Thoracic aorta (tissue), 2 donors: Measurements from ENCODE around the gene ZSWIM4. TPM values are rescaled to one million over a fixed set of nuclear protein-coding genes. Genes with fewer than 3 reads are reported as not detected.
A peak's percentile ranks its signal among the peaks of the same experiment; 100 is the strongest.
"Not testable (repeated sequence)": the region's sequence is repeated elsewhere in the genome, so short reads cannot be mapped to it uniquely, and the experiment has no call there.

Experiments
- ATAC-seq: fragments of 150-250 bp; one replicate; pipeline ENCODE4 v1.8.0; 2017; ENCODE audit warnings: low read depth; ENCODE audit not compliant: insufficient number of reproducible peaks, low FRiP score
- DNase-seq: peaks from one replicate; pipeline ENCODE4 v3.0.0-alpha.2; 2020; ENCODE audit warnings: low spot score
- H3K27ac ChIP-seq, 2 donors: fragments of 200-600 bp; sonication (generic); 1 replicate in 1 of 2; 2 replicates in 1 of 2; pipeline ENCODE4 v1.5.1; 2016; ENCODE audit warnings: mild to moderate bottlenecking in 2 of 2, moderate library complexity in 2 of 2
- H3K27me3 ChIP-seq: fragments of 200-600 bp; sonication (generic); replicated peaks from 2 replicates; pipeline ENCODE4 v1.6.0; 2016; ENCODE audit warnings: mild to moderate bottlenecking; ENCODE audit not compliant: insufficient read depth
- H3K36me3 ChIP-seq: fragments of 200-600 bp; sonication (generic); one replicate; pipeline ENCODE4 v1.5.1; 2016
- H3K4me1 ChIP-seq, 2 donors: fragments of 200-600 bp; sonication (generic); 1 replicate in 1 of 2; 2 replicates in 1 of 2; pipeline versions ENCODE4 v1.5.1 to v1.6.0; 2016; ENCODE audit warnings: low read depth in 2 of 2, mild to moderate bottlenecking in 1 of 2; ENCODE audit not compliant: control insufficient read depth in 1 of 2
- H3K4me3 ChIP-seq: fragments of 200-600 bp; sonication (generic); 2 replicates; pipeline ENCODE4 v1.5.1; 2016; ENCODE audit warnings: mild to moderate bottlenecking
- H3K9me3 ChIP-seq: fragments of 200-600 bp; sonication (generic); 2 replicates; pipeline ENCODE4 v1.5.1; 2016
- total RNA-seq, 2 donors: library from RNA; depleted of rRNA; stranded (reverse); fragments of >200 nt; gene quantifications; one replicate each; pipeline versions ENCODE4 v1.1.0 to v1.2.3, GENCODE V29; 2016
- TF ChIP-seq, protein P1 (sequence below): fragments of 200-600 bp; sonication (generic); IDR thresholded peaks from one replicate; pipeline ENCODE4 v1.5.1; 2019; ENCODE audit warnings: antibody characterized with exemption

Gene ZSWIM4
- total RNA-seq, 2 donors from 2014 or later: 9.5 to 11.8 TPM

DNA sequence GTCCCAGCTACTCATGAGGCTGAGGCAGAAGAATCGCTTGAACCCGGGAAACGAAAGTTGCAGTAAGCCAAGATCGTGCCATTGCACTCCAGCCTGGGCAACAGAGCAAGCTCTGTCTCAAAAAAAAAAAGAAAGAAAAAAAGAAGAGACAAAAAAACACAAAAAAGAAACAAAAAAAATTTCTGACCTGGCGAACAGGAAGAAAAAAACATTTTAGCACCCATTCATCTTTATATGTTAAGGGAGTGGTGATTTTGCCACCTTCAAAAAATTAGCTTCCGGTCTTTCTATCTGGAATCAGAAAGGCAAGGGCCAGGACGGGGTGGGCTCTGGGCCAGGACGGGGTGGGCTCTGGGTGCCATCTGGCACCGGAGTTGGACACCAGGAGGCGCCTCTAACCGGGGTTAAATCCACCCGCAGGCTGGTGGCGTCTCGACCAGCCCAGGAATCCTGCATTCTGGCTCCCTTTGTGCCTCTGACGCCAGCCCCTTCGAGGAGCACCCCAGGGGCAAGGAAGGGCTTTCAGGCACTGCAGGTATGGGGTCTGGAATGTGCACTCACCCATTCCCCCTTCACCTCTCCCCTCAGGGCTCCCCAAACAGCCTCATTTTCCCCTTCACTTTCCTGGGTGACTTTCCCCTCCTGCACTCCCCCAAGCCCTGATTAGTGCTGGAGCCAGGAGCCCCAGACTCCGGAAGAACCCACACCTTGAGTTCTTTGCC is 10.4 kb upstream of the ZSWIM4 start:
- TF ChIP-seq, protein P1, sequence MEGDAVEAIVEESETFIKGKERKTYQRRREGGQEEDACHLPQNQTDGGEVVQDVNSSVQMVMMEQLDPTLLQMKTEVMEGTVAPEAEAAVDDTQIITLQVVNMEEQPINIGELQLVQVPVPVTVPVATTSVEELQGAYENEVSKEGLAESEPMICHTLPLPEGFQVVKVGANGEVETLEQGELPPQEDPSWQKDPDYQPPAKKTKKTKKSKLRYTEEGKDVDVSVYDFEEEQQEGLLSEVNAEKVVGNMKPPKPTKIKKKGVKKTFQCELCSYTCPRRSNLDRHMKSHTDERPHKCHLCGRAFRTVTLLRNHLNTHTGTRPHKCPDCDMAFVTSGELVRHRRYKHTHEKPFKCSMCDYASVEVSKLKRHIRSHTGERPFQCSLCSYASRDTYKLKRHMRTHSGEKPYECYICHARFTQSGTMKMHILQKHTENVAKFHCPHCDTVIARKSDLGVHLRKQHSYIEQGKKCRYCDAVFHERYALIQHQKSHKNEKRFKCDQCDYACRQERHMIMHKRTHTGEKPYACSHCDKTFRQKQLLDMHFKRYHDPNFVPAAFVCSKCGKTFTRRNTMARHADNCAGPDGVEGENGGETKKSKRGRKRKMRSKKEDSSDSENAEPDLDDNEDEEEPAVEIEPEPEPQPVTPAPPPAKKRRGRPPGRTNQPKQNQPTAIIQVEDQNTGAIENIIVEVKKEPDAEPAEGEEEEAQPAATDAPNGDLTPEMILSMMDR: peak; percentile 69
- DNase-seq (peak; percentile 47), ATAC-seq (no peak)
- no peaks in the 10 kb centered on the region for H3K9me3 ChIP-seq
- H3K4me1 ChIP-seq: peaks cover 44 to 65% of the 10 kb centered on the region in 2 donors
- H3K36me3 ChIP-seq: no peaks in the 10 kb centered on the region
- H3K27ac ChIP-seq: peak overlapping the region; percentile 81 to 87
- H3K27me3 ChIP-seq: no peaks in the 10 kb centered on the region
- H3K4me3 ChIP-seq: peak overlapping the region; percentile 53

GRCh38 chr19:13788991-13789390 is 6.3 kb upstream of the ZSWIM4 start:
- no peak for ATAC-seq
- Histone ChIP-seq H3K36me3 (no peaks in the 10 kb centered on the region), H3K27me3 (no peaks in the 10 kb centered on the region), H3K27ac (peak overlapping the region; percentile 87 to 92), H3K9me3 (no peaks in the 10 kb centered on the region), H3K4me1 (peaks cover 30 to 50% of the 10 kb centered on the region in 2 donors), H3K4me3 (no peak overlapping the region)
- TF ChIP-seq, protein P1: no peak
- peak; percentile 47 for DNase-seq

DNA sequence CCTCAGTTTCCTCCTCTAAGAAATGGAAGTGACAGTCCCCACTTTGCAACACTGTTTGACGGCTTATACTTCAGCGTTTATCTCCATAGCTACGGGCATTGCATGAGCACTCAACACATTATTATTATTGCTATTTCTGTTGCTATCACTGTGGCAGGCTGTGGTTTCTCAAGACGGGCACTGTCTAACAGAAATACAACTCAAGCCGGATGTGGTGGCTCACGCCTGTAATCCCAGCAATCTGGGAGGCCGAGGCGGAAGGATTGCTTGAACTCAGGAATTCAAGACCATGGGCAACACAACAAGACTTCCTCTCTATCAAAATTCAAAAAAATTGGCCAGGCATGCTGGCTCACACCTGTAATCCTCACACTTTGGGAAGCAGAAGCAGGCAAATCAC is 4.9 kb upstream of the ZSWIM4 start:
- Histone ChIP-seq H3K4me1 (peaks cover 22 to 39% of the 10 kb centered on the region in 2 donors), H3K4me3 (no peak overlapping the region), H3K9me3 (no peaks in the 10 kb centered on the region), H3K27ac (peak overlapping the region; percentile 87 to 92), H3K36me3 (no peaks in the 10 kb centered on the region), H3K27me3 (no peaks in the 10 kb centered on the region)
- TF ChIP-seq, protein P1: no peak
- DNase-seq (no peak), ATAC-seq (no peak)

DNA sequence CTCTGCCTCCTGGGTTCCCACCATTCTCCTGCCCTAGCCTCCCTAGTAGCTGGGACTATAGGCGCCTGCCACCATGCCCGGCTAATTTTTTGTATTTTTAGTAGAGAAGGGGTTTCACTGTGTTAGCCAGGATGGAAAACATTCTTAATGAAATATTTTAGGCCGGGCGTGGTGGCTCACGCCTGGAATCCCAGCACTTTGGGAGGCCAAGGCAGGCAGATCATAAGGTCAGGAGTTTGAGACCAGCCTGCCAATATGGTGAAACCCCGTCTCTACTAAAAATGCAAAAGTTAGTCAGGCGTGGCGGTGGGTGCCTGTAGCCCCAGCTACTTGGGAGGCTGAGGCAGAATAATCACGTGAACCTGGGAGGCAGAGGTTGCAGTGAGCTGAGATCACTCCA is 1.9 kb upstream of the ZSWIM4 start:
- not testable (repeated sequence) for ATAC-seq, H3K4me3 ChIP-seq, DNase-seq, H3K27me3 ChIP-seq, H3K36me3 ChIP-seq, H3K9me3 ChIP-seq
- H3K4me1 ChIP-seq: peaks cover 29 to 49% of the 10 kb centered on the region in 2 donors
- H3K27ac ChIP-seq: peak overlapping the region; percentile 91 to 100

DNA sequence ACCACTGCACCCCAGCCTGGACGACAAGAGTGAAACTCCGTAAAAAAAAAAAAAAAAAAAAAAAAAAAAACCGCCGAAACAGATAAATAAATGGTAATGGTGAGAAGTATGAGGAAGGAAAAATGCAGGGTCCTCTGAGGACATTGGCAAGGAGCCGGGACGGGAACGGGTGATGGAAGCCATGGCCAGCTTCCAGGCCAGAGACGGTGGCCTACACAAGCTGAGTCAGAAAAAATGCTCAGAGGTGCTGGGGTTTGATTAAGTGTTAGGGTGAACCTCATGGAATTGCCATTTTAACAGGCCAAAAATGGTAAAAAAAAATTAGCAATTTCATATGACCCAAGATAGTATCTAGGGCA is 866 bp upstream of the ZSWIM4 start:
- H3K36me3 ChIP-seq: no peaks in the 10 kb centered on the region
- peak; percentile 60 for DNase-seq
- H3K27ac ChIP-seq: peak overlapping the region; percentile 91 to 100
- no peaks in the 10 kb centered on the region for H3K27me3 ChIP-seq
- ATAC-seq: peak; percentile 29
- H3K4me1 ChIP-seq: peaks cover 18 to 42% of the 10 kb centered on the region in 2 donors
- TF ChIP-seq, protein P1: no peak
- no peaks in the 10 kb centered on the region for H3K9me3 ChIP-seq
- peak overlapping the region; percentile 99 for H3K4me3 ChIP-seq
